GM12878 (cell line): ENCODE measurements around the gene PDE8B. TPM values are rescaled to one million over a fixed set of nuclear protein-coding genes. Genes with fewer than 3 reads are reported as not detected.

Experiments
- ATAC-seq: fragments of 200-7000 bp; cut with Tn5 transposase; 3 replicates; pipeline ENCODE4 v1.9.1; 2020; ENCODE audit warnings: mild to moderate bottlenecking, moderate library complexity
- BruUV-seq: library from RNA; stranded (reverse); fragments of 400-500 nt; replicated peaks from 2 replicates; lab custom pipeline; 2021; lab: Mats Ljungman, UMichigan
- CTCF ChIA-PET: fragments of 300-600 bp; sonication (Branson Sonifier 250); formaldehyde crosslinking; extraction: SDS; loops from one replicate; lab custom pipeline; 2021; ENCODE audit warnings: inconsistent platforms; lab: Yijun Ruan, JAX
- POLR2A ChIA-PET: fragments of 350-600 bp; formaldehyde crosslinking; extraction: SDS; loops from one replicate; lab custom pipeline; 2021; ENCODE audit warnings: inconsistent platforms; lab: Charles Lee
- RAD21 ChIA-PET: fragments of 300-600 bp; sonication (Branson Sonifier 250); formaldehyde crosslinking; loops from one replicate; lab custom pipeline; 2023; ENCODE audit warnings: antibody characterized with exemption; ENCODE audit not compliant: unreplicated experiment; lab: Charles Lee
- SMC1A ChIA-PET: fragments of 300-600 bp; sonication (Branson Sonifier 250); formaldehyde crosslinking; loops from one replicate; lab custom pipeline; 2023; ENCODE audit not compliant: unreplicated experiment, uncharacterized antibody; lab: Charles Lee
- DNase-seq: peaks from one replicate; pipeline ENCODE4 v3.0.0-alpha.2; 2011; ENCODE audit warnings: low read depth, low spot score
- FAIRE-seq: peaks from 3 replicates; lab custom pipeline; 2011; peaks lifted over from hg19 to GRCh38; lab: Jason Lieb, UNC
- H2AFZ ChIP-seq: 2 replicates; pipeline ENCODE4 v1.6.0; 2011; ENCODE audit warnings: low read depth, low read length, control low read depth; ENCODE audit not compliant: control insufficient read depth
- H3K27ac ChIP-seq: 2 replicates; pipeline ENCODE4 v1.5.1; 2011; ENCODE audit warnings: control low read depth; ENCODE audit not compliant: control insufficient read depth, insufficient read depth
- H3K27me3 ChIP-seq, 2 experiments: replicated peaks in 1 of 2; 2 replicates each; pipeline versions ENCODE4 v1.6.0 to v1.6.1; 2011; ENCODE audit warnings: low read length in 1 of 2; ENCODE audit not compliant: control insufficient read depth in 2 of 2, insufficient read depth in 2 of 2
- H3K36me3 ChIP-seq, 2 experiments: 2 replicates each; pipeline ENCODE4 v1.5.1; 2011; ENCODE audit warnings: low read length in 1 of 2; ENCODE audit not compliant: control insufficient read depth in 2 of 2, insufficient read depth in 2 of 2
- H3K4me1 ChIP-seq: 2 replicates; pipeline ENCODE4 v1.6.1; 2011; ENCODE audit warnings: mild to moderate bottlenecking, low read length, moderate library complexity, mixed read lengths; ENCODE audit not compliant: control insufficient read depth, insufficient read depth
- H3K4me2 ChIP-seq: 2 replicates; pipeline ENCODE4 v1.6.0; 2011; ENCODE audit warnings: control low read depth; ENCODE audit not compliant: control insufficient read depth, insufficient read depth
- H3K4me3 ChIP-seq: fragments of 200-600 bp; sonication (generic); 2 replicates; pipeline ENCODE4 v1.5.1; 2016
- H3K79me2 ChIP-seq: 2 replicates; pipeline ENCODE4 v1.6.0; 2011; ENCODE audit warnings: low read length; ENCODE audit not compliant: control insufficient read depth, insufficient read depth
- H3K9ac ChIP-seq: 2 replicates; pipeline ENCODE4 v1.8.0; 2011; ENCODE audit warnings: low read length, control low read depth, mixed read lengths; ENCODE audit not compliant: control insufficient read depth, insufficient read depth
- H3K9me3 ChIP-seq: replicated peaks from 3 replicates; pipeline ENCODE4 v1.5.1; 2011; ENCODE audit warnings: mild to moderate bottlenecking, low read length; ENCODE audit not compliant: control insufficient read depth, insufficient read depth
- H4K20me1 ChIP-seq: 2 replicates; pipeline ENCODE4 v1.6.0; 2011; ENCODE audit not compliant: control insufficient read depth, insufficient read depth
- ASH2L ChIP-seq: fragments of 300-600, 200-600 bp; sonication (generic); IDR thresholded peaks from 2 replicates; pipeline ENCODE4 v1.6.1; 2017; ENCODE audit warnings: low read depth, mild to moderate bottlenecking, borderline replicate concordance
- EZH2 ChIP-seq: IDR thresholded peaks from 2 replicates; pipeline ENCODE4 v1.6.1; 2012; ENCODE audit warnings: low read depth, mild to moderate bottlenecking, control low read depth, inconsistent platforms, low read length, borderline replicate concordance; ENCODE audit not compliant: control insufficient read depth
- SUZ12 ChIP-seq: fragments of 200-600 bp; sonication (generic); IDR thresholded peaks from one replicate; pipeline ENCODE4 v1.6.1; 2018; ENCODE audit warnings: antibody characterized with exemption, mild to moderate bottlenecking; ENCODE audit not compliant: unreplicated experiment
- ZSCAN29 ChIP-seq: fragments of 450-650 bp; IDR thresholded peaks from 2 replicates; pipeline ENCODE4 v1.6.1; 2017; ENCODE audit warnings: mild to moderate bottlenecking, moderate library complexity
- WGBS: methylation state at CpG from one replicate; pipeline ENCODE4 v1.1.6; 2016; ENCODE audit warnings: low lambda C conversion rate; ENCODE audit not compliant: insufficient replicate concordance, insufficient coverage; ENCODE audit errors: missing lambda C conversion rate; 5-methylcytosine and 5-hydroxymethylcytosine counted together
- in situ Hi-C: fragments of 300-500 bp; cut with MboI; formaldehyde crosslinking; loops from 9 replicates; pipeline ENCODE4 v1.14.3; 2018; ENCODE audit warnings: mixed read lengths
- intact Hi-C: fragments of 100-400 bp; cut with micrococcal nuclease; formaldehyde crosslinking; loops from one replicate; pipeline ENCODE4 v1.14.2; 2022; ENCODE audit not compliant: unreplicated experiment
- polyA plus RNA-seq, 11 experiments: library from polyadenylated mRNA; depleted of rRNA in 4 of 11; unstranded in 6 of 11; stranded (reverse) in 5 of 11; fragments of >200 nt; fragmentation: Nextera tagmentation in 4 of 11; fragmentation: Illumina TruSeq in 1 of 11; extraction: Ambion mirVana in 4 of 11; extraction: Trizol in 1 of 11; gene quantifications; 1 replicate in 1 of 11; 2 replicates in 10 of 11; pipeline versions ENCODE4 v1.2.1 to v1.2.3, GENCODE V29; 2011 to 2016; ENCODE audit warnings: inconsistent platforms in 2 of 11, missing spikeins in 2 of 11, low read depth in 1 of 11
- total RNA-seq, 4 experiments: library from RNA; depleted of rRNA in 3 of 4; stranded (reverse); fragments of >200 nt in 3 of 4; fragmentation: Illumina TruSeq in 1 of 4; extraction: Trizol in 1 of 4; gene quantifications; 2 replicates each; pipeline versions ENCODE4 v1.2.1 to v1.2.3, GENCODE V29; 2013 to 2021
- TF ChIP-seq, protein P1 (sequence below): fragments of 450-650 bp; IDR thresholded peaks from 2 replicates; pipeline ENCODE4 v1.6.1; 2016; ENCODE audit warnings: mild to moderate bottlenecking, moderate library complexity, borderline replicate concordance

PDE8B gene
- total and polyA plus RNA-seq, 10 of the 15 experiments (the other 5 are each of a cell fraction or from before 2014, with no cell fraction given) = 0.03 to 0.44 (median 0.20) TPM; not detected in 3

DNA sequence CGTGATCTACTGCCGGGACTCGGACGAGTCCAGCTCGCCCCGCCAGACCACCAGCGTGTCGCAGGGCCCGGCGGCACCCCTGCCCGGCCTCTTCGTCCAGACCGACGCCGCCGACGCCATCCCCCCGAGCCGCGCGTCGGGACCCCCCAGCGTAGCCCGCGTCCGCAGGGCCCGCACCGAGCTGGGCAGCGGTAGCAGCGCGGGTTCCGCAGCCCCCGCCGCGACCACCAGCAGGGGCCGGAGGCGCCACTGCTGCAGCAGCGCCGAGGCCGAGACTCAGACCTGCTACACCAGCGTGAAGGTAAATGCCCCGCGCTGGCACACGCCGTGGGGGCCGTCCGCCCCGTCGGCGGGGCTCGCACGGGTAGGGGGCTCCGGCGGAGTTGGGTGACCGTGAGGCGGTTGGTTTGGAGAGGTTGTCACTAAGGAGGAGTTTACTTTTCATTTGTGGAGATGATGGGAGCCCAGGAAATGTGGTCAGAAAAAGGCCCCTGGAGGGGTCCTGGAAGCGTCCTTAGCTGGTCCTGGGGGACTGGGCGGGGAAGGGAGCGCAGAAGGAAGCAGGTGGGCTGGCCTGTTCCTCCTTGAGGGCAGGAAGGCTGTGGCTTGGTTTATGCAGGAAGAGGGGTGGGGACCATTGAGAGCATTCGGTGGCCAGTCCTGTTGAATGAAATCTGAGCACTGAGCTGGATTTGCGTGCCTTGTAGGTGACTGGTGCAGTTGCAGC, 647 bp downstream of the PDE8B start:
- BruUV-seq = no TSS peak
- FAIRE-seq = no peak

DNA sequence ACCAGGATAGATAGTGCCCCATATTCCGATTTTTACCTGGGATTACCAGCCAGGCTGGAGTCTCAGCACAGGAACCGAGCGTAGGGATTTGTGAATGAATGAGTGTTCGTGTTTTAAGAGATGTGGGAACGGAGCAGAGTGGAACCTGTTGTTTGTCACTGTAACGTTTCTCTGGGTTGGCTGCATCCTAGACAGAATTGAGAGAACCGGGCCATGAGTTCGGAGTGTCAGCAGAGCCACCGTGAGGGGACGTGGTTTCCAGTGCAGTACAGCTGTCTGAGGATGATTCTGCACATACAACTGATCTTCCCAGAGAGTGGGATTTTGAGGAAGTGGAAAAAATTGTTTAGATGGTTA, 1.2 kb downstream of the PDE8B start:
- no peak overlapping the region for H3K27ac ChIP-seq
- ChIA-PET POLR2A (no interaction called here), SMC1A (no interaction called here), CTCF (no interaction called here), RAD21 (no interaction called here)
- FAIRE-seq (no peak), ATAC-seq (no peak), DNase-seq (no peak)
- H4K20me1 ChIP-seq = no peaks in the 10 kb centered on the region; the same call in 1 of the 2 replicates
- H3K36me3 ChIP-seq = no peaks in the 10 kb centered on the region
- no peaks in the 10 kb centered on the region for H3K4me1 ChIP-seq
- H2AFZ ChIP-seq = no peak overlapping the region
- H3K4me2 ChIP-seq = no peak overlapping the region
- H3K27me3 ChIP-seq = peaks cover 13 to 27% of the 10 kb centered on the region in 2 experiments
- 0 out of 2 replicates have a peak, but pooled peaks have one; percentile 53 for TF ChIP-seq EZH2
- TF ChIP-seq ZSCAN29 = no peak
- TF ChIP-seq, protein P1, sequence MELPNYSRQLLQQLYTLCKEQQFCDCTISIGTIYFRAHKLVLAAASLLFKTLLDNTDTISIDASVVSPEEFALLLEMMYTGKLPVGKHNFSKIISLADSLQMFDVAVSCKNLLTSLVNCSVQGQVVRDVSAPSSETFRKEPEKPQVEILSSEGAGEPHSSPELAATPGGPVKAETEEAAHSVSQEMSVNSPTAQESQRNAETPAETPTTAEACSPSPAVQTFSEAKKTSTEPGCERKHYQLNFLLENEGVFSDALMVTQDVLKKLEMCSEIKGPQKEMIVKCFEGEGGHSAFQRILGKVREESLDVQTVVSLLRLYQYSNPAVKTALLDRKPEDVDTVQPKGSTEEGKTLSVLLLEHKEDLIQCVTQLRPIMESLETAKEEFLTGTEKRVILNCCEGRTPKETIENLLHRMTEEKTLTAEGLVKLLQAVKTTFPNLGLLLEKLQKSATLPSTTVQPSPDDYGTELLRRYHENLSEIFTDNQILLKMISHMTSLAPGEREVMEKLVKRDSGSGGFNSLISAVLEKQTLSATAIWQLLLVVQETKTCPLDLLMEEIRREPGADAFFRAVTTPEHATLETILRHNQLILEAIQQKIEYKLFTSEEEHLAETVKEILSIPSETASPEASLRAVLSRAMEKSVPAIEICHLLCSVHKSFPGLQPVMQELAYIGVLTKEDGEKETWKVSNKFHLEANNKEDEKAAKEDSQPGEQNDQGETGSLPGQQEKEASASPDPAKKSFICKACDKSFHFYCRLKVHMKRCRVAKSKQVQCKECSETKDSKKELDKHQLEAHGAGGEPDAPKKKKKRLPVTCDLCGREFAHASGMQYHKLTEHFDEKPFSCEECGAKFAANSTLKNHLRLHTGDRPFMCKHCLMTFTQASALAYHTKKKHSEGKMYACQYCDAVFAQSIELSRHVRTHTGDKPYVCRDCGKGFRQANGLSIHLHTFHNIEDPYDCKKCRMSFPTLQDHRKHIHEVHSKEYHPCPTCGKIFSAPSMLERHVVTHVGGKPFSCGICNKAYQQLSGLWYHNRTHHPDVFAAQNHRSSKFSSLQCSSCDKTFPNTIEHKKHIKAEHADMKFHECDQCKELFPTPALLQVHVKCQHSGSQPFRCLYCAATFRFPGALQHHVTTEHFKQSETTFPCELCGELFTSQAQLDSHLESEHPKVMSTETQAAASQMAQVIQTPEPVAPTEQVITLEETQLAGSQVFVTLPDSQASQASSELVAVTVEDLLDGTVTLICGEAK = no peak
- H3K79me2 ChIP-seq = no peaks in the 10 kb centered on the region
- H3K4me3 ChIP-seq = no peak overlapping the region
- no peaks in the 10 kb centered on the region for H3K9me3 ChIP-seq
- WGBS = 33% methylated on average over 10 of the region's 10 CpGs
- in situ Hi-C loops = no loop called here
- BruUV-seq = no TSS peak
- intact Hi-C loops = no loop called here
- no peak overlapping the region for H3K9ac ChIP-seq

More for the DNA sequence above, 647 bp downstream of the PDE8B start:
- H3K27me3 ChIP-seq = peaks cover 13 to 27% of the 10 kb centered on the region in 2 experiments
- ChIA-PET POLR2A (no interaction called here), SMC1A (no interaction called here), CTCF (no interaction called here), RAD21 (no interaction called here)
- no peaks in the 10 kb centered on the region for H3K9me3 ChIP-seq
- no peaks in the 10 kb centered on the region for H3K79me2 ChIP-seq
- H4K20me1 ChIP-seq = no peaks in the 10 kb centered on the region; the same call in 1 of the 2 replicates
- peak overlapping the region; percentile 67 for H3K4me2 ChIP-seq
- no peaks in the 10 kb centered on the region for H3K36me3 ChIP-seq
- 0 out of 2 replicates have a peak overlapping the region, but pooled peaks have one; percentile 36 for H3K4me3 ChIP-seq
- ATAC-seq (no peak; the same call in 2 of the 3 replicates), DNase-seq (no peak)
- no peak overlapping the region for H3K27ac ChIP-seq
- in situ Hi-C loops (no loop called here), intact Hi-C loops (no loop called here)
- TF ChIP-seq ASH2L (no peak), SUZ12 (peak; percentile 89)
- no peaks in the 10 kb centered on the region for H3K4me1 ChIP-seq
- 3% methylated on average over 50 of the region's 61 CpGs for WGBS
- H3K9ac ChIP-seq = no peak overlapping the region
- peak overlapping the region; percentile 15; the same call in 1 of the 2 replicates for H2AFZ ChIP-seq
